ENCODE results near the gene CROCC.

CROCC gene

DNA sequence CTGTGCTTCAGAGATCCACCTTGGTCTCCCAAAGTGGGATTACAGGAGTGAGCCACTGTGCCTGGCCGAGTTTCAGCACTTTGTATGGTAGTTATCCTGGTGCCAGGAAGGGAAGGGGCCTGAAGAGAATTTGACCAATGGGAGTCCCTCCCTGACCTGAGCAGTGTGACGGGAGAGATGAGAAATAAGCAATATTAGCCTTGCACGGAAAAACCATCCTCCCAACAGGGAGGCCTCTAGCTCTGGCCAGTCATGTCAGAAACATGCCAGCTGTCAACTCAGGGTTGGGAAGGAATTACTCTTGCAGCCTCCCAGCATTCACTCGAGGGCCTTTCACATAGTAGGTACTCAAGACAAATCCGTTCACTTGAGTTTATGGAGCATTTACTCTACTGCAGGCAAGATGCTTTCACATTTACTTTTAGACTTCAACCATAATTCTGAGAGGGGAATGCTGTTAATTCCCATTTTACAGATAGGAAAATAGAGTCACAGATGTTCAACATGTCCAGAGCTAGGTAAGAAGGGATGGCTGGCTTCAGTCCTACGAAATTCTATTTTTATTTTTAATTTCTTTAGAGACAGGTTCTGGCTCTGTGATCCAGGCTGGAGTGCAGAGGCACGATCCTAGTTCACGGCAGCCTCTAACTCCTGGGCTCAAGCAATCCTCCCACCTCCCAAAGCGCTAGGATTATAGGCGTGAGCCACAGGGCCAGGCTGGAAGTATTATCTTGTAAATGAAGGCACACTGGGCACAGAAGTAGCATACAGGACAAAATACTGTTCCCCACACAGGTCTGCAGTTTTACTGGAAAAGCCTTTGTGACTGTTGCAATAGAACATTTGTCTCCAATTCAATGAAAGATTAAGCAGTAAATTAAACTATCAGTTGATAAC lies 93.2 kb downstream of the CROCC start:
- DNase-seq, result no peak

DNA sequence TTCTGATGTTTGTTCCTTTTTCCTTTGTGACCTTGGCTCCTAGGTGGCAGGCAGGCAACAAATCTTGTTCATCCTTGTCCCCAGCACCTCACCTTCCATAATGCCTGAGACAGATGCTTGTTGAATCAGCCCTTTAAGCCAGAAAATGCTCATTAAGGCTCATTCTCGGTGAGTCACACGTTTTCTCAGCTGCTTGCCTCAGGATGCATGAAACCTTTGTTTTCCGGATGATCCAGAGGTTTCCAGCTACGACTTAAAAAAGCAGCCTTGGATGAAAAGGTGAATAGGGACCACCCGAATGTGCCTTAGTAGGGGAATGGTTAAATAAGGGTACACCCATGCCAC lies 94.6 kb downstream of the CROCC start:
- DNase-seq, result no peak

DNA sequence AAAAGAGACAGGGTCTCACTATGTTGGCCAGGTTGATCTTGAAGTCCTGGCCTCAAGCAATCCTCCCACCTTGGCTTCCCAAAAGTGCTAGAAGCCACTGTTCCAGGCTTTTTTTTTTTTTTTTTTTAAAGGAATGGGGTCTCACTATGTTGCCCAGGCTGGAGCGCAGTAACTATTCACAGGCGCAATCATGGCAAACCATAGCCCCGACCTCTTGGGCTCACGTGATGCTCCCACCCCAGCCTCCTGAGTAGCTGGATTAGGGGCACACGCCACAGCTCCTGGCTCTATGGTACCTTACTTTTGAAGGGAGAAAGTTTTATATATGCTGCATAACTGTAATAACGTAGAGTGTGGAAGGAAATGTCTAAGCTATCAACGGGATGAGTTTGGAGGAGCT lies 95.7 kb downstream of the CROCC start:
- no peak for DNase-seq

DNA sequence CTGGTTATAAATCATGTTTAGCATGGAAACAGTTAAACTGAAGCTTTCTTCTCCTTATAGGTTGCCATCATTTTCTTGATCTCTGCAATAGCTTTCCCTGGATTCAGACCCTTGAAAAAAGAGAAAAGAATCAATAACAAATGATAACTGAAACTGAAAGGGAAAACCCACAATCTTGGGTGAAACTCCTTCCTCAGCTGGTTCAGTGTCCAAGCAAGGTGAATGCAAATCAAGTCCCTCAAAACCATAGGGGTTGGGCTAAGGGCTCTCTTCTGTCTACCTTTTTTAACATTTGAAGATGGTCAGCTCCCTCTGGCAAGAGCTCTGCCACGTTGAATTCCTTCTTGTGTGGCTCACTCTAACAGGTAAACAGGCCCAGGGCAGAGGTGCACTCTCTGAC lies 97.1 kb downstream of the CROCC start:
- no peak for DNase-seq

DNA sequence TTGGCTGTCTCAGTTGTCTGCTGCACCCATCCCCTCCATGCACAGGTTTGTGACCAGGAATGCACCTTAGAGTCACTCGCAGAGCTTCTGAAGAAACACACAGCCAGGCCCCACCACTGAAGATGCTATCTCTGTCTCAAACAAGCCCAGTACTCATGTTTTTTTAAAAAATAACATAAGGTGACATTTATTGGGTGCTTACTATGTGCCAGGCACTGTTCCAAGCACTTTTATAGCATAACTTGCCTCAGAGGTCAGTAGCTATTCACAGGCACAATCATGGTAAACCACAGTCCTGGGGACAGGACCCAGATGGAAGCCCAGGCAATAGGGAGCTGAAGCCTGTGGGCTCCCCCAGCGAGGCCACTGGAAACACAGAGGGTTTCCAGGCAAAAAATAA lies 98.8 kb downstream of the CROCC start:
- DNase-seq, result no peak

DNA sequence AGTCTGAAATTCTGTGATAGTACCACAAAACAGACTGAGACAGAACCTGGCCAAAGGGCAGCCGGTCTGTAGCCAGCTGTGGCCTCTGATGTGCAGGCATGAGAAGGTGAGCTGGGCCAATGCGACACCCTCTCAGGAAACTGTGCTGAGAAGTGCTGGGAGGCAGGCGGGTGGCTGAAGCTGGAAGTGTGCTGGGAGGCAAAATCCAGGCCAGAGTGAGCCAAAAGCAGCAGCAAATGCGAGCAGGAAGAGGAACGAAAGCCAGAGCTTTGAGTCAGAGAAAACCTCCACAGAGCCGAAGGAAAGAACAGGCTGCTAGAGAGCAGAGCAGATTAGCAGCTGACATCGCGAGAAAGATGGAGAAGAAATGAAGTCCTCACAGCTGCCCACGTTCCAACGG lies 100.2 kb downstream of the CROCC start:
- DNase-seq, result no peak

Measured in activated naive CD4-positive, alpha-beta T cell treated with Interleukin-2 at 50 U/mL for 16 hours (primary cell).